HG03139 (cell line): Measurements from ENCODE around the gene OR52A5.

Source experiments
- ATAC-seq: cut with Tn5 transposase; IDR thresholded peaks from one replicate; pipeline ENCODE4 v1.9.1; 2021; ENCODE audit not compliant: unreplicated experiment

The OR52A5 gene

DNA sequence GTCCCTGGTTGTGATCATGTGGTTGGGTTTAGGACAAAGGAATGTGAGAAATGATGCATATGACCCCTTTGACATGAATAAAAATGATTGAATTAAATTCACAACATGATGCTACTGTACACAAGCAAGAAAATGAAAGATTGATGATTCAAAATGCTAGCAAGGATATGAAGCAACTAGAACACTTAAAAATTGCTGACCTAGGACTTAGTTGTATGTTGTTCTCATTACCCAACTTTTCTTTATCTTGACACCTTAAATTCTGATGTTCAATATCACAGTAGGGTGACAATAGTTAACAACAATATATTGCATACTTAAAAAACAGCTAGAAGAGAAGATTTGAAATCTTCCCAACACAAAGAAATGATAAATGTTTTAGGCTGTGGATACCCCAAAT is 20.6 kb downstream of the OR52A5 start:
- no peak for ATAC-seq

DNA sequence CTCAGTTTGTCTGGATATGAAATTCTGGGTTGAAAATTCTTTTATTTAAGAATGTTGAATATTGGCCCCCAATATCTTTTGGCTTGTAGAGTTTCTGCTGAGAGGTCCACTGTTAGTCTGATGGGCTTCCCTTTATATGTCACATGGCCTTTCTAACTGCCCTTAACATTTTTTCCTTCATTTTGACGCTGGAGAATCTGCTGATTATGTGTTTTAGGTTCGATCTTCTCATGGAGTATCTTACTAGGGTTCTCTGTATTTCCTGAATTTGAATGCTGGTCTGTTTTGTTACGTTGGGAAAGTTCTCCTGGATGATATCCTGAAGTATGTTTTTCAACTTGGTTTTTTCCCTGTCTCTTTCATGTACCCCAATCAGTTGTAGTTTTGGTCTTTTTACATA is 22.8 kb downstream of the OR52A5 start:
- no peak for ATAC-seq

DNA sequence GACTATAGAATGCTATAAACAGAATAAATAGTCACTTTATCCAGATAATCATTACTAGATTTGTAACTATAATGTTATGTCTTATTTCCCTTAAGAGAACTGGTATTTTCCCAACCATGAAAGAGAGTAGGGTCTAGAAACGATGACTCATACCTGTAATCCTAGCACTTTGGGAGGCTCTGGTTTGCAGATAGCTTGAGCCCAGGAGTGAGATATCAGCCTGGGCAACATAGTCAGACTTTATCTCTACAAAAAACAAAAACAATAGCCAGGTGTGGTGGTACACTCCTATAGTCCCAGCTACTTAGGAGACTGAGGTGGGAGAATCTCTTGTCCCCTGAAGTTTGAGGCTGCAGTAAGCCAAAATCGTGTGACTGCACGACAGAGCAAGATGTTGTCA is 30.9 kb downstream of the OR52A5 start:
- ATAC-seq = no peak

DNA sequence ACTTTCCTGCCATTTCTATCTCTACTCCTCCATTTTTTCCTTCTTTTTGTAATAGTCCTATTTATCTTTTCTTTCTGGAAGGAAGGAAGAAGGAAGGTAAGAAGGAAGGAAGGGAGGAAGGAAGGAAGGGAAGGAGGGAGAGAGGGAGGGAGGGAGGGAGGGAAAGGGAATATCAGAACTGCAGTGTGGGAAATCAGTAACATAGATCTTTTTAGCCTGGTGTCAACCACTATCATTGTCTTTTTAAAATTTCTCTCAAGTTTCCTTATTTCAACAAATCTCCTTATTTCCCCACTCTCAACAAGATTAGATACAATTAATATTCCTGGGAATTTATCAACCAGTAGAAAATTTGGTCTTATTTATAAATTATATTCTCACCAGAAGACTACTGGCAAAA is 35.1 kb downstream of the OR52A5 start:
- ATAC-seq = no peak

DNA sequence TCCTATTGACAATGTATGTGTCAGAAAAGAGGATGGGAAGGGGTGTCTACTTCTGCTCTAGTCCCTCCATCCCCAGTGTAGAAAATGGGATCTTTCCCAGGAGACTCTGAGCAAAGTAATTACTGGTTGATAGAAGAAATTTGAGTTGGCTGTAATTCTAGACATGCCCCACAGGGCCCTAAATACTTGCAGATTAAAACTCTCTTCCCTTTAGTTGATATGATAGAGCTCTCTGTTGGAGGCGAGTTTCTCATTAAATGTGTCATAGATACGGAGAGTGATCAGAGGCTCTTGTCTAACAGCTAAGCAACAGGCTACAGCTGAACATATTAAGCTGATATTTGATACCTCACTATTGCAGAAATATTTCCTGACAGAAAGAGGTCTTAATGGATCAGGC is 35.9 kb downstream of the OR52A5 start:
- ATAC-seq = no peak

DNA sequence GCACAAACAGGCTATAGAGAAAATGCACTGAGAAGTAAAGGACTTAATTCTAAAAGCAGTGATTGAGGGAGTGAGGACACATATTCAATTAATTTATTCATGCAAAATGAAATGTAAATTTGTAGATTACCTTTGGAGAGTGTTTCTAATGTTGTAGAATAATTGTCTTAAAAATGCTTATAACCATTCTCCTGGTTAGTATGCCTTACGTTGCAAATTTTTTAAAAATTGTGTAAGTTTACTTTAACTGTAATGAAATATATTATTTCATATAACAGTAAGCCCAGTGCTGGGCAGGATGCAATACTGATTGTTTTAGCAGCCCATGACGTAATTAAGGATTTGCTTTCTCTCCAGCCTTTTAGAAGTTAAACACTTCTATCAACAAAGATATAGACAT is 42.1 kb downstream of the OR52A5 start:
- ATAC-seq = no peak

DNA sequence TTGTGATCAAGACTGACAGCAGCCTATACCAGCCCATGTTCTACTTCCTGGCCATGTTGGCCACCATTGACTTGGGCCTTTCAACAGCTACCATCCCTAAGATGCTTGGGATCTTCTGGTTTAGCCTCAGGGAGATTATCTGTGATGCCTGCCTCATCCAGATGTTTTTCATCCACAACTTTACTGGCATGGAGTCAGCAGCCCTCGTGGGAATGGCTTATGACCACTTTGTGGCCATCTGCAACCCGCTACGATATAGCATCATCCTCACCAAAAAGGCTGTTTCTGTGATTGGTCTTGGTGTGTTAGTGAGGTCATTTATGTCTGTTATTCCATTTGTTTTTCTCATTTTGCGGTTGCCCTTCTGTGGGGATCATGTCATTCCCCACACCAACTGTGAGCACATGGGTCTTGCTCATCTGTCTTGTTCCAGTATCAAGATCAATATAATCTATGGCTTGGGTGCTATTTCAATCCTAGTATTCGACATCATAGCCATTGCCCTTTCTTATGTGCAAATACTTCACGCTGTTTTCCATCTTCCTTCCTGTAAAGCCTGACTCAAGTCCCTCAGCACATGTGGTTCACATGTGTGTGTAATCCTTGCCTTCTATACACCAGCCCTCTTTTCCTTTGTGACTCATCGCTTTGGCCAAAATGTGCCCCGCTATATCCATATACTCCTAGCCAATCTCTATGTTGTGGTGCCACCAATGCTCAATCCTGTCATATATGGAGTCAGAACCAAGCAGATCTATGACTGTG is 45.2 kb downstream of the OR52A5 start:
- ATAC-seq = no peak

DNA sequence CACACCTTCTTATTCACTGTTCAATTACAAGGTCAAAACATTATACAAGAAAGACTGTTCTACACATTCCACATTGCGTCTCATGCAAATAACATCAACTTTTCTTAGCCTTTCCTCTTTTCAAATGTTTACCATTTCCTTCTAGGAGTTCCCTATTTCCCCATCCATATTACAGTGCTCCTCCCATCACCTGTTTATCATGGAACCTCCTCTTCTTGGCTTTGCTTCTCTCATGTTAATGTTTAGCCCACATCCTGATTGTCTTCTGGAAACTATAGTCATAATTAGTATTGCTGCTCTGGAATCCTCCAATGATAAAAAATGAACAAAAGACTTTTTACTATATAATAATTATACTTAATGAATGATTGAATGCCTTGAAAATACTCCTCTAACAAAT is 47.5 kb downstream of the OR52A5 start:
- no peak for ATAC-seq

DNA sequence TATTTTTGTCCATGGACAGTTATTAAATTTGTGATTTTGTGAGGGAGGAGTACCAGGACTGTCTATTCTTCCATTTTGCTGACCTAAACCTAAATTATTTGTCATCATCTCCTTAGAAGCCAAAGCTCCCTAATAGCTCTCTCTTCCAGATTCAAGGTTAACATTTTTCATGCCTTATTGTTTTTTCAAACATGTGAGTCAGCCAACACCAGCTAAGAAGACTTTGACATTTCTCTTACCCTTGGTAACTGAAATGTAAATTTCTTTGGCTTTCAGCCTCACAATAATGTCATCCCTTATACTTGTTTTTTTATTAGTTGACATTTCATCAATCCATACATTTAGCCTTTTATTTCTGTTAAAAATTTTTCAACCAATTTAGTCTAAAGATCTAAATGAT is 49.6 kb downstream of the OR52A5 start:
- ATAC-seq = no peak

DNA sequence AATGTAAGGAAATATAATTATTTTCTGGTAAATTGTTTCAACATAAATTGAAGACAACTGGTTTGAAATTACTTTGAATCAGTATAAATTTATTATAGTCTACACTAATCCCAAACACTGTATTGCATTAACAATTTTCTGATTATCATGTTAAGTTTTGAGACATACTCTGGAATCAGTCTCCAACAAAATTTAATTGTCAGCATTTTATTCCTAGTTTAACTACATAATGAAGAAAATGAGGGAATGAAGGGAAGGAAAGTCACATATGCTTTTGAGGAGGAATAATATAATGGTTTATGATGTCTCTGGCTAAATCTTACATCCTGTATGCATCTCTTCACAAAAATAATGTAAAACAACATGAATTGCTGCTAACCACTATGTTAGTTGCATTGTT is 54.6 kb downstream of the OR52A5 start:
- ATAC-seq = no peak

DNA sequence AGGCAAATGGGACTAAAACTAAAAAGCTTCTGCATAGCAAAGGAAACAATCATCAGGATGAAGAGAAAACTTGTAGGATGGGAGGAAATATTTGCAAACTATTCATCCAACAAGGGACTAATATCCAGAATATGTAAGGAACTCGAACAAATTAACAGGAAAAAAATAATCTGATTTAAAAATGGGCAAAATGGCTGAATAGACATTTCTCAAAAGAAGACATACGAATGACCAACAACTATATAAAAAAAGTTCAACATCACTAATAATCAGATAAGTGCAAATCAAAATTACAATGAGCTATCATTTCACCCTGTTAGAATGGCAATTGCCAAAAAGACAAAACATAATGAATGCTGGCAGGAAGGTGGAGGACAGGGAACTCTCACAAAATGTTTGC is 56.8 kb downstream of the OR52A5 start:
- ATAC-seq = no peak
